Measurements from ENCODE around the gene ATP10A. TPM values are rescaled to one million over a fixed set of nuclear protein-coding genes. Genes with fewer than 3 reads are reported as not detected.
A peak's percentile ranks its signal among the peaks of the same experiment; 100 is the strongest.

The ATP10A gene, protein sequence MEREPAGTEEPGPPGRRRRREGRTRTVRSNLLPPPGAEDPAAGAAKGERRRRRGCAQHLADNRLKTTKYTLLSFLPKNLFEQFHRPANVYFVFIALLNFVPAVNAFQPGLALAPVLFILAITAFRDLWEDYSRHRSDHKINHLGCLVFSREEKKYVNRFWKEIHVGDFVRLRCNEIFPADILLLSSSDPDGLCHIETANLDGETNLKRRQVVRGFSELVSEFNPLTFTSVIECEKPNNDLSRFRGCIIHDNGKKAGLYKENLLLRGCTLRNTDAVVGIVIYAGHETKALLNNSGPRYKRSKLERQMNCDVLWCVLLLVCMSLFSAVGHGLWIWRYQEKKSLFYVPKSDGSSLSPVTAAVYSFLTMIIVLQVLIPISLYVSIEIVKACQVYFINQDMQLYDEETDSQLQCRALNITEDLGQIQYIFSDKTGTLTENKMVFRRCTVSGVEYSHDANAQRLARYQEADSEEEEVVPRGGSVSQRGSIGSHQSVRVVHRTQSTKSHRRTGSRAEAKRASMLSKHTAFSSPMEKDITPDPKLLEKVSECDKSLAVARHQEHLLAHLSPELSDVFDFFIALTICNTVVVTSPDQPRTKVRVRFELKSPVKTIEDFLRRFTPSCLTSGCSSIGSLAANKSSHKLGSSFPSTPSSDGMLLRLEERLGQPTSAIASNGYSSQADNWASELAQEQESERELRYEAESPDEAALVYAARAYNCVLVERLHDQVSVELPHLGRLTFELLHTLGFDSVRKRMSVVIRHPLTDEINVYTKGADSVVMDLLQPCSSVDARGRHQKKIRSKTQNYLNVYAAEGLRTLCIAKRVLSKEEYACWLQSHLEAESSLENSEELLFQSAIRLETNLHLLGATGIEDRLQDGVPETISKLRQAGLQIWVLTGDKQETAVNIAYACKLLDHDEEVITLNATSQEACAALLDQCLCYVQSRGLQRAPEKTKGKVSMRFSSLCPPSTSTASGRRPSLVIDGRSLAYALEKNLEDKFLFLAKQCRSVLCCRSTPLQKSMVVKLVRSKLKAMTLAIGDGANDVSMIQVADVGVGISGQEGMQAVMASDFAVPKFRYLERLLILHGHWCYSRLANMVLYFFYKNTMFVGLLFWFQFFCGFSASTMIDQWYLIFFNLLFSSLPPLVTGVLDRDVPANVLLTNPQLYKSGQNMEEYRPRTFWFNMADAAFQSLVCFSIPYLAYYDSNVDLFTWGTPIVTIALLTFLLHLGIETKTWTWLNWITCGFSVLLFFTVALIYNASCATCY (N-terminal part only)
- 1 to 10 TPM in 10 of 12 donors, not detected in 2; 1.6 to 4.5 (median 2.7) TPM for polyA plus RNA-seq (ENCODE audit: insufficient read length in 12 of 12)
- long read RNA-seq, donor 1: 0 reads
- long read RNA-seq, donor 2: 0 reads
- long read RNA-seq, donor 3: 0 reads
- long read RNA-seq, donor 4: 0 reads
- long read RNA-seq, donor 5: 0 reads
- long read RNA-seq, donor 6: 0 reads
- long read RNA-seq, donor 7: 0 reads
- long read RNA-seq, donor 8: 0 reads
- long read RNA-seq, donor 9, full-length matches to known transcripts: 1 of 1 reads
- long read RNA-seq, donor 9, partial matches to known transcripts: 0 of 1 reads
- long read RNA-seq, donor 9, other reads (novel, unspliced or antisense): 0 of 1 reads
- long read RNA-seq, donor 10: 0 reads
- long read RNA-seq, donor 11: 0 reads

DNA sequence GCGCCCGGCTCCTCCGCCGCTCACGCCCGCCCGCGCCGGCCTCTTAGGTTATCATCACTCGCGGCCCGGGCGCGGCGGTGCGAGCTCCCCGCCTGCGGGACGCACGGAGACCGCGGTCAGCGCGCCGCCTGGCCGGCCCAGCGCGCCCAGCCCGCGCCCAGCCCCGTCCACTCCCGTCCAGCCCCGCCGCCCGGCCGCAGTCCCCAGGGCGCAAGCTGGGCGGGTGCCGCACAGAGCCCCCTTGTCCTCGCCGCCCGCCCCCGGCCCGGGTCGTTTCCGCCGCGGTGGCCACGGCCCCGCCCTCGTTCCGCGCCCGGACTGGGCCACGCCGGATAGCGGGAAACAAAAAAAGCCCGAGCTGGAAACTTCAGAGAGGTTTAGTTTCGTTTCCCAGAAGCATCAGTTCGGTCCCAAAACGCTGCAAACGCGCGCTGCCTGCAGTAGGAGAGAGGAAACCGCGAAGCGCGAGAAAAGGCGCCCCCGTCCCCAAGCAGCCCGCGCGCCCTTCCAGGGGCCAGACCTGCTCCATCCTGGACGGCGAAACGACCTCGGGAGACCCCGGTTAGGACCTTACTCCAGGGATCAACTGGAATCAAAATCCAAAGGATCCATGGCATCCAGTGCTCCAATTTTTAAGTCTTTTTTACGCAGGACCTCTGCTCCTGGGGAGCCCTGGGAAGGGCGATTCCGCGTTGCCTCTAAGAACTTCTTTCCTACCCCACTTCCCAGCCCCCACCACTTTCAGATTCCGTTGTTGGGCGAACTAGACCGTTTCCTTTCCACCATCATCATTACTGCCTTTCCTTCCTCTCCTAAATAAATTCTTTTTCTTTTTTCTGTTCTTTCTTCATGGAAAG, at the start of gene ATP10A:
Gene ATP10A, minus strand, starts transcription at position 217 of the 857 bp plus-strand sequence. CDS start 231 bp downstream, outside the sequence.
- DNase-seq: peak; percentile 71

DNA sequence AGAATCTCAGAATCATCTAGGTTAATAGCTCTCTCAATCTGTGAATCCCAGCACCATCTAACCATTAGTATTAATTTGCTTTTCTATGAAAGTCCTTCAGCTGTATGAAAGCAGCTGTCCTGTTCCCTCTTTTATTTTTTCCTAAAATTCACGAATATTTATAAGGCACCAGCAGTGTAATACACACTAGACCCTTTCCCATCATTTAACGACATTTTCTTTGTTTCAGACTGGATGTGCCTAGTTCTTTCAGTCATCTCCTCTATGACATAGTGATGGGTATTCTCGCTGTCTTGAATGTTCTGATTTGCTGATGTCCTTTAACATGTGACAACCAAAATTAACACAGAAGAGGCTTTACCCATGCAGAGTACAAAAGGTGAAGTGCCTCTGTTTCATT, 48.9 kb upstream of the ATP10A start:
- DNase-seq: no peak

DNA sequence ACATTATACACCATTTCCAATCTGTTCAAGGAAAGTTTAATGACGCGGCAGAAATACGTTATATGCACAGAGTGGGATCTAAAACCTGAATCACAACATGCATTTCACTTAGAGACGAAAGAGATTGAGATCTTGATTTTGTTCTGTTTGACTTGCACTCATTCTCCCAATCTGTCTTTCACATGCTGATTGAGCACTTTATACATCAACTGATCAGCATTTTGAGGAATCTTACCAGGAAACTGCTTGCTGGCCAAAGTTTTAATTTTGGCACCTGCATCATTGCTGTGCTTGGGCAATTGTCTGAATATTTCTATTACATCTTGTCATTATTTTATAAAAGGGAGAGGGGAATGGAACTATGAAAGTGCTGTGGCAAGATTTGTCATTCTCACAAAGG, 47.7 kb upstream of the ATP10A start:
- no peak for DNase-seq

DNA sequence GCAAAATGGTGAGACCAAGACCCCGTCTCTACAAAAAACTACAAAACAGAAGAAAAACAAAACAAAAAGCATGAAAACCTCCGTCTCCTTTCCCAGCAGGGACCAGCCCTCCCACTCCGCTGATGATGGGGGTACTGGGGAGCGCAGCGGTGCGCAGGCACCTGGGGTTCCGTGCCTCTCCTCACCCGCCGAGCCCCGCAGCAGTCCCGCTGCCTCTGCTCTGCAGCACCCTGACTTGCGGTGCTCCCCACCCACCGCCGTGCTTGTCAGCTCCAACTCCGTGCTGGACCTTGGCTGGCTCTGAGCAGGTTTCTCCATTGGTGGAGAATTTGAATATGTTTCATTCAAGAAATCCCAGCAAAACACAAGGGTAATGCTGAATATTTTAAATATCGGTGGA, 46.7 kb upstream of the ATP10A start:
- DNase-seq: no peak

DNA sequence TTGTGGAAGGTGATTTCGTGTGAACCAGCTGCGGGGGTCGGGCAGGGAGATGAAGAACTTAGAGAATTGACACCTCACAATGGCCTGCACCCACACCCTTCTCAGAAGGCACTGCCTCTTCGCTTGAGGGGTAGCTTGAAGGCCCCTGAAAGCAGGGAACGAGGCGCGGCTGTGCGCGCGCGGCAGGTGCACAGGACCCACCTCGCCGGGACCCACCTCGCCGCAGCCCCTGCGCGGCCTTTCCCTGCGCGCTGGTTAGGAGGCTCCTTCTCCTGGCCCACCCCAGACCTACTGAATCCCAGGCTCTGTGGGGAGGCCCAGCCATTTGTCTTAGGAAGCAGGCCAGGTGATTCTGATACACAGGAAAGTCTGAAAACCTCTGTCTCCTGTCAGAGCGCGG, 46.2 kb upstream of the ATP10A start:
- DNase-seq: no peak

DNA sequence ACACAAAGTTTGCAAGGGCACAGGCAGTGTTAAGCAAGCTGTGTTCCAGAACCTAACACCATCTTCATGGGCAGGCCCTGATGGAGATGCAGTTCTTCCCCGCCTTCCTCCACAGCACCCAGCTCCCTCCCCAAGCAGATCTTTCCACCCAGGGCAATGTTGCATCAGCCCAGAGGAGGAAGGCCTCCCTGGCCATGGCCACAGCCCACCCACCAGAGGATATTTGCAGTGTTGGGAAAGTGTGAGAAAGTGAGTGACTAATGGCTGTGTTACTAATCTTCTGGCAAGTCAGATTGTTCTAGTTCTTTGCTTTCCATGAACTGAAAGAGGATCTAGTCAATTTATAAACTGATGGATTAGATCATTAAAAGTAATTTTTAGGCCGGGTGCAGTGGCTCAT, 42.0 kb upstream of the ATP10A start:
- DNase-seq: no peak

DNA sequence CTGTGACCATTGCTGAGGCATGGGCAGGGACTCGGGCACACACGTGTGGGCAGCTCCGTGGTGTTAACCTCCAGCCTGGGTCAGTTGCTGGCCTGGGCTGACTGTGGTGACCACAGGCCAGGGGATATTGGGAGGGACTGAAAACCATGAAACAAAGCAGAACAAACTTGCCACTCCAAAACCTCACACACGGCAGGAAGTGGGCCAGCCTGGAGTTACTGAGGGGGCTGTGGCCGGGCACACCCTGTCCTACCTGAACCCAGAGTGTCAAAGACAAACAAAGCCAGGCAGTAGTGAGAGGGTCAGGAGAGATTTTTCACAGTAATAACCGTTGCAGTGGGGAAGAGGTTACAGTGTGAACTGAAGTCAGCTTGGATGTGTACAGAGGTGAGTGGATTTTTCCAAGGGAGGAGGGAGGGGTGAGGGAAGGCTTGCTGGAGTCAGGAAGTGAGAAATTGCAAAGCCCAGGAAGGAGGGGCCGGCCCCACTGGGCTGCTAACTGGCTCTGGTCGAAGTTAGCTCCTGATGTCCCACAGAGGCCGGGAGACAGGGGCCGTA, 40.0 kb upstream of the ATP10A start:
- DNase-seq: no peak

DNA sequence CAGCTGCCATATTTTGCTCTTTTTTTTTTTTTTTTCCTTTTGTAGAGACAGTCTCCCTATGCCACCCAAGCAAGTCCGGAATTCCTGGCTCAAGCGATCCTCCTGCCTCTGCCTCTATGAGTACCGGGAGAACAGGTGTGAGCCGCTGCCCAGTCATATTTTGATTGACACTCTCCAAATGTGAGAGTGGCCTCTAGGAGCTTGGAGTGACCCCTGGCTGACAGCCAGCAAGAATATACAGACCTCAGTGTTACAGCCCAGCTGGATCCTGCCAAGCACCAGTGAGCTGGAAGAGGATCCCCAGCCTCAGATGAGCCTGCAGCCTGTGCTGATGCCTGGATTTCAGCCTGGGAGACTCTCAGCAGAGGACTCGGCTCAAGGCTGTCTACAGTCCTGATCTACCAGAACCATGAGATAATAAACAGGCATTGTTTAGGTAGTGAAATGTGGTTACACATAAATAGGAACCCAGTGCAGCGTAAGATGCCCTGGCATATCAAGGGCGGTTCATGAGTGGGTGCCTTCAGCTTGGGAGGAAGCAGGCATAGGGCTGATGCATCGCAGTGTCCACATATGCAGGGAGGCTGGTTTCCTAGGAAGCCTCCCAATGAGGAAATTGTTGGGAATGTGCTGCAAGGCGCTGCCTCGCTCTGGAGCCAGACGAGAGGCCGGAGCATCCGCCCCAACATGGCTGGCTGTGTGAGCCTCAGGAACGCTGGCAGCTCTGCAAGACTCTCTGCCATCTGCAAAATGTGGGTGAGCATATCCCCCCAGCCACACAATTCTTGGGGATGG, 38.9 kb upstream of the ATP10A start:
- no peak for DNase-seq

DNA sequence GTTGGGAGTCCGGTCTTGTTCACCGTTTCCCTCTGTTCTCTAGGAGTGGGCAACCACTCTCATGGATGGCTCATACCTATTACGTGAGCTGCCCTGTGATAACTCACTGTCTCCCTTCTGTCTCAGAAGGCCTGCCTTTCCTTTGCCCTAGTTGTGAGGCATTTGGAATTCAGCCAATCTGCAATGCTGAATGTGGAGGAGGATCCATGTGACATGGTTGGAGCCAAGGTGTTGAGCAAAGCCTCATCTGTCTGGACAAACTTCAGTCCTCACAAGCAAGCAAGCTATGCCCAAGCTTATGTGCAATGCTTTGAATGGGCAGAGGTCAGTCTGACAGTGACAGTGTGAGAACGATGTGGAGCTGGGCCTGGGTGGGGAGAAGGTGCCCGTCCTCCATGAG, 37.8 kb upstream of the ATP10A start:
- no peak for DNase-seq

DNA sequence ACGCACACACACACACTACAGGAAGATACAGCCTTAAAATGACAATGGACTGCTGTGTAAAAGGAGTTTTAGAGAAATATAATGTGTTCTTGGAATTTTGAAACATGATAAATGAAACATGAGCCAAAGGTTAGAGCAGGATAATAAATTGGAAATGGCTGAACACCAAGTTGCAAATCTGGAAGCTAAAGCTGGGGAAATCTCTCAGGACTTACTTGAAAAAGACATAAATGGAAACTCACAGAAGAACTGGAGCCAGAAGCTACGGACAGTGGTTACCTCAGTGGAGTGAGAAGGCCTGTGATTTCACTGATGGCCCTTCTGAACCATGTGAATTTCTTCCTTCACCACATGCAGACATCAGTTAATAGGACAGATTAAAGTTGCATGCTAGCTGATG, 37.3 kb upstream of the ATP10A start:
- DNase-seq: peak; percentile 60

DNA sequence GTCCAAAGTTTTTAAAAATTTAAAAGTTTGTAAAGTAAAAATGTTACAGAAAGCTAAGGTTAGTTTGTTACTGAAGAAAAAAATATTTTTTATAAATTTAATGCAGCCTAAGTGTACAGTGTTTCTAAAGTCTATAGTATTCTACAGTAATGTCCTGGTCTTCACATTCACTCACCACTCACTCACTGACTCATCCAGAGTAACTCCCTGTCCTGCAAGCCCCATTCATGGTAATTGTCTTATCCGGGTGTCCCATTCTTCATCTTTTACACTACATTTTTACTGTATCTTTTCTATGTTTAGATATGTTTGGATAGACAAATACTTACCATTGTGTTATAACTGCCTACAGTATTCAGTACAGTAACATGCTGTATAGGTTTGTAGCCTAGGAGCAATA, 36.7 kb upstream of the ATP10A start:
- no peak for DNase-seq

DNA sequence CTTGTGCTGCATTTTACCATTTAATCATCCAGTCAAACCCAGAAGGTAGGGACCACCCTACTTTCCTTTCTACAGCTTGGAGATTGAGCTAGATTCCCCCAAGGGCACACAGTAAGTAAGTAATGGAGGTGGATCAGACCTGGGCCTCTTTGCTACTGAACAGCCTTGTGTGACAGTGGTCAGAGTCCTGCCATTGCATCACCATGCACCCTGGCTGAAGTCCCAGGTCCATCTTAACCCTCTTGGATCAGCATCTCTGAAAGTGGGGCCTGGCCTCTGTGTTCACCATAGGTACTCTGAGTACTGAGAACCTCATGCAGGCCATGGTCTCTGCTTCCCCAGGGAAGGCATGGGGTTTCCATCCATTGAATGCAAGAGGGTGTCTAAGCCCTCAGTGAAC, 34.5 kb upstream of the ATP10A start:
- no peak for DNase-seq

DNA sequence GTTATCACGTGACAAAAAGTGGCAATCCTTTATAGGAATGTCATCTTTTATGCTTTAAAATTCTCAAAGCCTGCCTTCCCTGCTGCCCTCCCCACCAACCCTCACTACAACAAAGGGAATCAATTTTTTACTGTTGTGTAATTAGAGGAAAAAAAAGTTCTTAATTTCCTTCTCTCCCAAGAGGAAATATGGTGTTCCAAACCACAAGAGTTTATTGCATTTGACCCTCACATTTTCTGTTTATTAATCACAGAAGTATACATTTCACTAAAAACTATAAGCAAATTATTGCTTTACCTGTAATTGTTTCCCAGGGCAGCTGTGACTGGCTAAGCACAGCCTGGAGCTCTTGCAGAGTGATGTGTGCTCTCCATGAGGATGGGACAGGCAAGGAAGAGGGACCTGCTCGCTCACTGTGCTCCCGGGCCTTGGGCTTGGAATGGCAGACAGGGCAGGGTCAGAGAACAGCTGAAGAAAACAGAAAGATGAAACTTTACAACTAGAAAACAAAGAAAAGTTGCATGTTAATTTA, 31.3 kb upstream of the ATP10A start:
- no peak for DNase-seq

DNA sequence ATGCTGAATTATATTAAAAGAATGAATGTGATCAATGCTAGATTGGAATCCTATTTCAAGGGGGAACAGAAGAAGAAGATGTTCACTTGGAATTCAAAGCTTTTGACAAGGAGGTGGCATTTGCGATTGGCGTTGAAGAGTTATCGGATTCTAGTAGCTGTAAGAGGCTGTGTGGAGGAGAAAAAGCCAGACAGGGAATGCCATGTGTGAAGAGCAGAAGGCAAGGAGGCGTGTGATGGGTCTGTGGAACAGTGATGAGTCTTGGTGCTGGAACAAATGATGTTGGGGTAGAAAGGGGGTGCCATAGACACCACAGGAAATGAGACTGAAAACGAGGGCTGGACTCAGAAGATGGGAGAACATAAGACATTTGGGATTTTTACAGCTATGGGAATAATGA, 30.5 kb upstream of the ATP10A start:
- no peak for DNase-seq

DNA sequence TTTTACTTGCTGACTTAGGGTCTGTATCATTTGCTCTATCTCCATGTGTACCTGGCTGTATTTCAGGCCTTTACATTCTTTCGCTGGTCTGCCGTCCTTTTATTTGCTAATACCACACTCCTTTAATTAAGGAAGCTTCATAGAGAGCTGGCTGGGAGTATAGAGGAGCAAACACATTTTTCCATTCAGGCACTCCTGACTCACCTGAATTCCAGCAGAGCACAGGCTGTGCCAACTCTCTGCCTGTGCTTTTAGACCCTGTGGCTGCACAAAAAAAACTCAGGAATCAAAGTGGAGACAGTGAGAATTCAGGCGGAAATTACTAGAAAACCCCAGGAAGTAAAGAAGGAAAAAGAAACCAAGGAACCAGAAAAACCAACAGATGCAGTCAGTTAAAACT, 29.0 kb upstream of the ATP10A start:
- DNase-seq: no peak

DNA sequence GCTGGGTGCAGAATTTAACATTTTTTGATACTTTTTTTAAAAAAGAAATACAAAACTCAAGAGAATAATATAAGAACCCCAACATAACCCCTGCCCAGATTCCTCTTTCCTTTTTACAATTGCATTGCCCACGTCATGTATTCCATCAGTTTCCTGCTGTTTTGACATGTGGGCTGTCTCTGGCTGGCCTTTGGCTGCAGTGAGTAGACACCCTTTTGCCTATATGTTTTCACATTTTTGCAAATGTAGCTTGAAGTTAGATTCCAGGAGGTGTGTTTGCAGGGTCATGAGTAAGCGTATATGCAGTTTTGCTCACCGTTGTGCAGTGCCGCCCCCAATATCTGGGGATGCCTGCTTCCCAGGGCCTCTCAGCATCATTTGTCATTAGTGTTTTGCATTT, 28.0 kb upstream of the ATP10A start:
- no peak for DNase-seq

DNA sequence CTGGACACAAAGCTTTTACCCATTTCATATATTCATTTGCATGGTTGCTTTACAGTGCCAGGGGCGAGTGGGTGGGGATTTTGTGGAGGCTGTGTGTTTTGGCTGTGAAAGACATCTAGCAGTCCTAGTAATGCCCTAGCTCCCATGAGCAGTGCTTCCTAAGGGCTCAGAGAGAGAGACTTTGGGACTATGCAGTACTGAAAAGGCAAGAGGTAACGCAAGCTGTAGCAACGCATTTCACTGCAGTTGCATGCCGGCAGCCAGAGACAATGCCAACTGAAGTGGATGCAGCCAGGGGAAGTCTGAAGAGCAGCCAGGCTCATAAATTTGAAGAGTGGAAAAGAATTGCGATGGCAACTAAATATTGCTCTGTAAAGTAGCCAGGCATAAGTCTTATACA, 27.4 kb upstream of the ATP10A start:
- DNase-seq: peak; percentile 49

DNA sequence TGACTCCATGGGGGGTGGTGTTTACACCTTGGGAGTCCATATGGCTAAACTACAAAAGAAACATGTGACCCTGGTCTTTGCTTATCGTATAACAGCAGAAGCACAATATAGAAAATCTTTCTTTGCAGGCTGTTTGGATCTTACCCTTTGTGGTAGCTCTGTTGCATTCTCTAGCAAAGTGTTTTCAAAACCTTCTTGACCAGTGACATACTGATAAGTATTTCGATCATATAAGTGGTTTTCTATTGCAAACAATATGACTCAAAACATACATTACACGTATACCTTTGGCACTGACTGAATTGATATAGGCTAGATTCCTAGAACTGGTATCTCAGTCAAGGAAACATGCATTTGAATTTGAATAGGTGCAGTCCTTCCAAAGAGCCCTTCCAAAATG, 24.7 kb upstream of the ATP10A start:
- DNase-seq: no peak
